K562 (cell line): ENCODE data around the gene AGPAT2. TPM values are rescaled to one million over a fixed set of nuclear protein-coding genes. Genes with fewer than 3 reads are reported as not detected.

Source experiments
- ATAC-seq: fragments of 200-7000 bp; cut with Tn5 transposase; 3 replicates; pipeline ENCODE4 v1.9.1; 2020; ENCODE audit warnings: moderate library complexity
- BruUV-seq: library from RNA; stranded (reverse); fragments of 400-500 nt; replicated peaks from 2 replicates; lab custom pipeline; 2021; lab: Mats Ljungman, UMichigan
- CTCF ChIA-PET: fragments of 300-600 bp; formaldehyde crosslinking; extraction: SDS; loops from one replicate; lab custom pipeline; 2021; ENCODE audit warnings: low intra/inter-chr PET ratio; lab: Yijun Ruan, JAX
- POLR2A ChIA-PET: fragments of 300-600, 350-650 bp; sonication (Branson Sonifier 250); formaldehyde crosslinking; extraction: SDS; loops from one replicate; lab custom pipeline; 2021; ENCODE audit warnings: antibody characterized with exemption, inconsistent platforms; lab: Yijun Ruan, JAX
- DNase-seq, 4 experiments: peaks; one replicate each; pipeline versions ENCODE4 v3.0.0 to v3.0.0-alpha.2; 2011 to 2018; ENCODE audit warnings: low spot score in 3 of 4, mixed read lengths in 3 of 4; ENCODE audit errors: extremely low read depth in 1 of 4
- FAIRE-seq: peaks from 2 replicates; lab custom pipeline; 2011; peaks lifted over from hg19 to GRCh38; lab: Jason Lieb, UNC
- H2AFZ ChIP-seq: 2 replicates; pipeline ENCODE4 v1.6.0; 2011; ENCODE audit warnings: low read depth, low read length, control low read depth, inconsistent platforms
- H3K27ac ChIP-seq: fragments of 200-600 bp; 3 replicates; pipeline ENCODE4 v1.8.0; 2011; ENCODE audit warnings: low read depth, mild to moderate bottlenecking, control low read depth, inconsistent platforms, low read length, moderate library complexity, mixed read lengths; ENCODE audit errors: extremely low read depth
- H3K27me3 ChIP-seq, 2 experiments: fragments of 300-600 bp in 1 of 2; 2 replicates in 1 of 2; 3 replicates in 1 of 2; pipeline versions ENCODE4 v1.6.0 to v1.8.0; 2011; ENCODE audit warnings: inconsistent platforms in 2 of 2, low read length in 2 of 2, mild to moderate bottlenecking in 1 of 2, mixed read lengths in 1 of 2, moderate library complexity in 1 of 2; ENCODE audit not compliant: control insufficient read depth in 2 of 2, insufficient read depth in 2 of 2
- H3K36me3 ChIP-seq: fragments of 300-600 bp; 3 replicates; pipeline ENCODE4 v1.8.0; 2011; ENCODE audit warnings: mild to moderate bottlenecking, low read length, inconsistent platforms; ENCODE audit not compliant: control insufficient read depth, insufficient read depth
- H3K4me1 ChIP-seq, 2 experiments: fragments of 200-600 bp in 1 of 2; replicated peaks in 1 of 2; 2 replicates in 1 of 2; 3 replicates in 1 of 2; pipeline versions ENCODE4 v1.5.1 to v1.8.0; 2011; ENCODE audit warnings: inconsistent platforms in 2 of 2, low read length in 2 of 2, mild to moderate bottlenecking in 1 of 2, mixed read lengths in 1 of 2, moderate library complexity in 1 of 2; ENCODE audit not compliant: control insufficient read depth in 2 of 2, insufficient read depth in 2 of 2
- H3K4me2 ChIP-seq: 2 replicates; pipeline ENCODE4 v1.6.1; 2011; ENCODE audit warnings: low read length, control low read depth, inconsistent platforms, mixed read lengths; ENCODE audit not compliant: insufficient read depth
- H3K4me3 ChIP-seq: fragments of 200-600 bp; sonication (generic), shearing (Covaris generic); 2 replicates; pipeline ENCODE4 v1.5.1; 2016; ENCODE audit warnings: control low read depth, inconsistent platforms
- H3K79me2 ChIP-seq: fragments of 200-600 bp; 3 replicates; pipeline ENCODE4 v1.8.0; 2011; ENCODE audit warnings: low read length, inconsistent platforms; ENCODE audit not compliant: control insufficient read depth, insufficient read depth
- H3K9ac ChIP-seq, 2 experiments: 2 replicates each; pipeline versions ENCODE4 v1.6.0 to v1.6.1; 2011; ENCODE audit warnings: low read depth in 2 of 2, low read length in 2 of 2, control low read depth in 1 of 2, inconsistent platforms in 1 of 2, mild to moderate bottlenecking in 1 of 2, mixed read lengths in 1 of 2; ENCODE audit not compliant: insufficient read depth in 1 of 2
- H3K9me1 ChIP-seq: one replicate; pipeline ENCODE4 v1.6.0; 2011; ENCODE audit warnings: inconsistent platforms, mild to moderate bottlenecking, low read length, moderate library complexity; ENCODE audit not compliant: control insufficient read depth, insufficient read depth
- H3K9me3 ChIP-seq: replicated peaks from 2 replicates; pipeline ENCODE4 v1.5.1; 2011; ENCODE audit warnings: low read depth, low read length, inconsistent platforms; ENCODE audit not compliant: control insufficient read depth, insufficient read depth
- H4K20me1 ChIP-seq: replicated peaks from 2 replicates; pipeline ENCODE4 v1.6.1; 2011; ENCODE audit warnings: low read length, inconsistent platforms, mixed read lengths; ENCODE audit not compliant: control insufficient read depth, insufficient read depth
- SPI1 ChIP-seq: IDR thresholded peaks from 2 replicates; pipeline ENCODE4 v1.6.1; 2011; ENCODE audit warnings: low read depth, low read length, control low read depth, borderline replicate concordance
- TAF9B ChIP-seq: fragments of 450-650 bp; IDR thresholded peaks from 2 replicates; pipeline ENCODE4 v1.6.1; 2018; ENCODE audit warnings: mild to moderate bottlenecking; ENCODE audit not compliant: partially characterized antibody
- TGIF2 ChIP-seq: sonication (generic); formaldehyde crosslinking; IDR thresholded peaks from 2 replicates; pipeline ENCODE4 v1.8.1; 2022; ENCODE audit warnings: mild to moderate bottlenecking, missing genetic modification reagents, moderate library complexity
- ZBTB40 ChIP-seq, 2 experiments: fragments of 450-650 bp in 1 of 2; sonication (generic) in 1 of 2; formaldehyde crosslinking in 1 of 2; IDR thresholded peaks; 2 replicates each; pipeline versions ENCODE4 v1.7.1 to v1.9.0; 2016 to 2022; ENCODE audit warnings: inconsistent platforms in 1 of 2, mild to moderate bottlenecking in 1 of 2, missing genetic modification reagents in 1 of 2
- ZNF217 ChIP-seq: sonication (generic); formaldehyde crosslinking; IDR thresholded peaks from 2 replicates; pipeline ENCODE4 v1.8.0; 2022; ENCODE audit warnings: mild to moderate bottlenecking, missing genetic modification reagents
- ZNF766 ChIP-seq: fragments of 200-800 bp; sonication (Bioruptor generic); conservative IDR thresholded peaks from 2 replicates; pipeline ENCODE4 v1.6.1; 2016; ENCODE audit warnings: missing genetic modification characterization, missing compliant biosample characterization
- WGBS: fragments of 100-300 bp; shearing (Covaris generic); methylation state at CpG from one replicate; pipeline ENCODE4 v1.1.6; 2016; ENCODE audit warnings: low coverage, mixed read lengths; ENCODE audit not compliant: insufficient coverage; ENCODE audit errors: missing lambda C conversion rate; 5-methylcytosine and 5-hydroxymethylcytosine counted together
- in situ Hi-C: fragments of 300-500 bp; cut with MboI; formaldehyde crosslinking; loops from 4 replicates; pipeline ENCODE4 v1.15.0; 2018; ENCODE audit warnings: inconsistent platforms, mixed read lengths
- intact Hi-C: fragments of 100-400 bp; cut with micrococcal nuclease; formaldehyde crosslinking; loops from 2 replicates; pipeline ENCODE4 v1.14.2; 2022
- polyA plus RNA-seq, 8 experiments: library from polyadenylated mRNA; depleted of rRNA in 4 of 8; stranded (reverse) in 5 of 8; unstranded in 3 of 8; fragments of >200 nt; fragmentation: Nextera tagmentation in 2 of 8; fragmentation: Illumina TruSeq in 1 of 8; extraction: Ambion mirVana in 2 of 8; extraction: Trizol in 1 of 8; gene quantifications; 2 replicates each; pipeline versions ENCODE4 v1.2.1 to v1.2.3, GENCODE V29; 2011 to 2014; ENCODE audit warnings: inconsistent platforms in 1 of 8, missing spikeins in 1 of 8
- total RNA-seq, 7 experiments: library from RNA; depleted of rRNA in 6 of 7; stranded (reverse); fragments of >200 nt in 6 of 7; fragmentation: Illumina TruSeq in 2 of 7; extraction: Trizol in 2 of 7; gene quantifications; 2 replicates each; pipeline versions ENCODE4 v1.2.1 to v1.2.3, GENCODE V29; 2011 to 2021; ENCODE audit warnings: low replicate concordance in 1 of 7

AGPAT2 gene
- total and polyA plus RNA-seq, 9 of the 15 experiments (the other 6 are each of a cell fraction or from before 2014, with no cell fraction given), result 0.13 to 54.5 (median 23.9) TPM

- BruUV-seq, result no TSS peak
- Histone ChIP-seq H2AFZ (no peak overlapping the region), H3K9me3 (no peaks in the 10 kb centered on the region), H3K36me3 (peaks cover 33% of the 10 kb centered on the region; the same call in 2 of the 3 replicates), H3K4me2 (no peak overlapping the region), H4K20me1 (peaks cover 21% of the 10 kb centered on the region), H3K27me3 (no peaks in the 10 kb centered on the region), H3K79me2 (peaks cover 10% of the 10 kb centered on the region), H3K9ac (peak overlapping the region in 1 of 2 experiments; percentile 43; a peak in 1 of 4 replicates), H3K27ac (no peak overlapping the region), H3K4me3 (no peak overlapping the region), H3K4me1 (peaks cover 2 to 83% of the 10 kb centered on the region in 2 experiments; a peak in 3 of 5 replicates), H3K9me1 (no peaks in the 10 kb centered on the region)
- ChIA-PET POLR2A (interaction anchor here (0.7 to 3.7 kb wide), 4 partner anchors 9 to 33 kb away, joined by 3 to 31 read pairs (median 4); no protein-coding TSS in a partner anchor), CTCF (no interaction called here)
- TF ChIP-seq ZBTB40 (IDR thresholded peaks at IDR 0.05) (no peak), ZBTB40 (CRISPR knock-in tag; IDR thresholded peaks at IDR 0.05) (no peak), TAF9B (no peak), ZNF217 (CRISPR knock-in tag) (no peak), SPI1 (no peak), TGIF2 (CRISPR knock-in tag) (no peak), ZNF766 (CRISPR knock-in tag) (no peak)
- DNase-seq, result no peak
- intact Hi-C loops, result no loop called here
- no peak for ATAC-seq
- no peak for FAIRE-seq
- in situ Hi-C loops, result no loop called here
- 73% methylated on average over 20 of the region's 20 CpGs for WGBS
Observed at GRCh38 chr9:136718345-136719194, 31.3 kb upstream of the AGPAT2 start.
